OCI-LY3 (cell line): ENCODE results near the gene BIN2.

Experiments used
- H2AFZ ChIP-seq: fragments of 200-600, 300-600 bp; shearing (Covaris generic); 2 replicates; pipeline ENCODE4 v1.6.0; 2014; ENCODE audit warnings: antibody characterized with exemption, low read depth, low read length
- H3K27ac ChIP-seq: fragments of 200-600, 300-600 bp; sonication (generic); 2 replicates; pipeline ENCODE4 v1.5.1; 2014; ENCODE audit warnings: mild to moderate bottlenecking, low read length, moderate library complexity, mixed read lengths
- H3K27me3 ChIP-seq: fragments of 200-600, 300-600 bp; sonication (generic); 2 replicates; pipeline ENCODE4 v1.6.1; 2014; ENCODE audit warnings: low read depth, low read length, mixed read lengths
- H3K36me3 ChIP-seq: fragments of 200-600, 300-600 bp; sonication (generic); replicated peaks from 2 replicates; pipeline ENCODE3; 2014; ENCODE audit warnings: low read depth, low read length, mixed read lengths
- H3K4me1 ChIP-seq: fragments of 300-600, 200-600 bp; sonication (generic); 2 replicates; pipeline ENCODE4 v1.6.1; 2014; ENCODE audit warnings: low read length, mixed read lengths
- H3K4me2 ChIP-seq: fragments of 200-600, 300-600 bp; sonication (generic); 2 replicates; pipeline ENCODE4 v1.6.1; 2014; ENCODE audit warnings: low read length, mixed read lengths
- H3K4me3 ChIP-seq: fragments of 300-600, 200-600 bp; sonication (generic); 2 replicates; pipeline ENCODE4 v1.5.1; 2014; ENCODE audit warnings: antibody characterized with exemption, mild to moderate bottlenecking, low read length, moderate library complexity
- H3K79me2 ChIP-seq: fragments of 300-600, 200-600 bp; shearing (Covaris generic); 2 replicates; pipeline ENCODE4 v1.6.1; 2014; ENCODE audit warnings: mild to moderate bottlenecking, low read length, mixed read lengths
- H3K9ac ChIP-seq: fragments of 300-600, 200-600 bp; shearing (Covaris generic); 2 replicates; pipeline ENCODE4 v1.6.0; 2014; ENCODE audit warnings: mild to moderate bottlenecking, low read length, moderate library complexity
- H3K9me3 ChIP-seq: fragments of 200-600, 300-600 bp; shearing (Covaris generic); 2 replicates; pipeline ENCODE4 v1.6.1; 2014; ENCODE audit warnings: low read length, mixed read lengths; ENCODE audit not compliant: insufficient read depth
- H4K20me1 ChIP-seq: fragments of 200-600, 300-600 bp; sonication (generic); 2 replicates; pipeline ENCODE4 v1.6.1; 2016; ENCODE audit warnings: low read length, mixed read lengths; ENCODE audit not compliant: insufficient read depth
- EZH2phosphoT487 ChIP-seq: fragments of 200-600 bp; shearing (Covaris generic); IDR thresholded peaks from 2 replicates; pipeline ENCODE4 v1.6.1; 2018; ENCODE audit warnings: antibody characterized with exemption, mixed run types, low read depth
- TF ChIP-seq, protein P1 (sequence below): fragments of 200-600, 300-600 bp; sonication (generic); IDR thresholded peaks from 2 replicates; pipeline ENCODE4 v1.5.1; 2014; ENCODE audit warnings: antibody characterized with exemption, low read length, low read depth

BIN2 gene

DNA sequence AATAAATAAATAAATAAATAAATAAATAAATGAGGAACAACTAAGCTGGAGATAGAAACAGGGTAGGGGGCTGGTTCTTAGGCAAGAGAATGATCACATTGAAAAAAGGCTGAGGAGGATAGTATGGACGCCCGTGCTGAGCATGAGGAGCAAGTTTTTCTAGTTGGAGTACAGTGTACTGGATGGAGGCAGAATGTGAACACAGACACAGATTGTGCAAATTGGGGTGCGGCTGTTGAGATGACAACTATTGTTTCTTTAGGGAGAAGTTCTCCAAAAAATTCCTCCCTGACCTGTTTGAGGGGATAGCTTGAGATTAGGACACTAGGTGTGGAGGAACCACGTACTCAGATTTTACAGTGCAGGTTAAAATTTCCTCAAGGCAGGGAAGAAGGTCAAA lies 979 bp upstream of the BIN2 start:
- Histone ChIP-seq H3K4me3 (no peak overlapping the region), H2AFZ (no peak overlapping the region), H4K20me1 (no peaks in the 10 kb centered on the region), H3K36me3 (peaks cover 11% of the 10 kb centered on the region), H3K4me2 (no peak overlapping the region), H3K4me1 (peaks cover 39% of the 10 kb centered on the region), H3K27me3 (no peaks in the 10 kb centered on the region), H3K79me2 (peaks cover 23% of the 10 kb centered on the region), H3K9ac (no peak overlapping the region), H3K27ac (no peak overlapping the region), H3K9me3 (no peaks in the 10 kb centered on the region)
- no peak for TF ChIP-seq EZH2phosphoT487
- TF ChIP-seq, protein P1, sequence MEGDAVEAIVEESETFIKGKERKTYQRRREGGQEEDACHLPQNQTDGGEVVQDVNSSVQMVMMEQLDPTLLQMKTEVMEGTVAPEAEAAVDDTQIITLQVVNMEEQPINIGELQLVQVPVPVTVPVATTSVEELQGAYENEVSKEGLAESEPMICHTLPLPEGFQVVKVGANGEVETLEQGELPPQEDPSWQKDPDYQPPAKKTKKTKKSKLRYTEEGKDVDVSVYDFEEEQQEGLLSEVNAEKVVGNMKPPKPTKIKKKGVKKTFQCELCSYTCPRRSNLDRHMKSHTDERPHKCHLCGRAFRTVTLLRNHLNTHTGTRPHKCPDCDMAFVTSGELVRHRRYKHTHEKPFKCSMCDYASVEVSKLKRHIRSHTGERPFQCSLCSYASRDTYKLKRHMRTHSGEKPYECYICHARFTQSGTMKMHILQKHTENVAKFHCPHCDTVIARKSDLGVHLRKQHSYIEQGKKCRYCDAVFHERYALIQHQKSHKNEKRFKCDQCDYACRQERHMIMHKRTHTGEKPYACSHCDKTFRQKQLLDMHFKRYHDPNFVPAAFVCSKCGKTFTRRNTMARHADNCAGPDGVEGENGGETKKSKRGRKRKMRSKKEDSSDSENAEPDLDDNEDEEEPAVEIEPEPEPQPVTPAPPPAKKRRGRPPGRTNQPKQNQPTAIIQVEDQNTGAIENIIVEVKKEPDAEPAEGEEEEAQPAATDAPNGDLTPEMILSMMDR = no peak

DNA sequence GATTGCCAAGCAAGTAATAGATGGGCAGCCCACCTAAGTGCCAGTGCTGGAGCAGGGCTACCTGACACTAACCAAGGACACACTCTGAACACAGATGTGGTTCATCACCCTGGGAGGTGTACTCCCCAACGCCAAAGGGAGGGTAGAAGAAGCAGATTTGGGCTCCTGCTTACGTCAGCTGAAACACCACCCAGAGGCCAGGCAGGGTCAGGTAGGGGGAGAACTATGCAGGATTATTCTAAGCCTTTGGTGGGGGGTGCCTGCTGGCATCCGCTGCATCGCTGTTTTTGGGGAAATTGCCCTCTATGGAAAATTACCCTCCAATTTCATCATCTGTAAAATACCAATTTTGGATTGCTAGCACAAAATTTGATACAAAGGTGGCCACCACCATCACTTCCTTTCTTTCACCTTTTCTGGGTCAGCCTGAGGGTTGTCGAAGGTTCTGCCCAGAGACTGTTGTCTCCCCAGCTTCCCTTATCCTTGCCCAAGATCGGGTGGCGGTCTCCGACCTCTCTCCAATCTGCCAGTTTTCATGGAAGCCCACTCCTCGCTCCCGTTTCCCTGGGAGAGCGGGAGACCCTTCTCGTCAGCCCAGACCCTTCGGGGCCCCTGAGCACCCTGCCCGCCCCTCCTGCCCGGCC lies 535 bp downstream of the BIN2 start:
- peak overlapping the region; percentile 68 for H3K27ac ChIP-seq
- TF ChIP-seq, protein P1 = no peak
- TF ChIP-seq EZH2phosphoT487 = no peak
- peak overlapping the region; percentile 85 for H2AFZ ChIP-seq
- H3K4me1 ChIP-seq = peaks cover 39% of the 10 kb centered on the region
- peaks cover 23% of the 10 kb centered on the region for H3K79me2 ChIP-seq
- peak overlapping the region; percentile 90 for H3K4me3 ChIP-seq
- H4K20me1 ChIP-seq = no peaks in the 10 kb centered on the region
- no peaks in the 10 kb centered on the region for H3K27me3 ChIP-seq
- H3K36me3 ChIP-seq = peaks cover 11% of the 10 kb centered on the region
- peak overlapping the region; percentile 95 for H3K9ac ChIP-seq
- peak overlapping the region; percentile 95 for H3K4me2 ChIP-seq
- no peaks in the 10 kb centered on the region for H3K9me3 ChIP-seq

DNA sequence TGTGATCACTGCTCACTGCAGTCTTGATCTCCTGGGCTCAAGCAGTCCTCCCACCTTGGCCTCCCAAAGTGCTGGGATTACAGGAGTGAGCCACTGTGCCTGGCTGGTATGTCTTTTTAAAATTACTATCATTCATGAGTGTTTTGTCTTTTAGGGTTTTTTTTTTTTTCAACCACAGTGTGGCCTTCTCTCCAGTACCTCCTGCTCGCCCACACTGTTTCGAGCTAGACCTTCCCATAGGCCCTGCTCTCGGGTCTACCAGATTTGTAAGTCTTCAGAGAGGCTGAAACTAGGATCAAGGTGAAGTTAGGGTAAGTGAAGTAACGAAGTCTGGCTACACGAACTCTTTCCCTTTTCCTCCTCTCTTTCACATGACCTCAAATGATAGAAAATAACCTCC lies 1.5 kb downstream of the BIN2 start:
- H3K27ac ChIP-seq = no peak overlapping the region
- peak overlapping the region; percentile 95 for H3K4me2 ChIP-seq
- no peak overlapping the region for H3K9ac ChIP-seq
- peaks cover 11% of the 10 kb centered on the region for H3K36me3 ChIP-seq
- peaks cover 37% of the 10 kb centered on the region for H3K4me1 ChIP-seq
- no peaks in the 10 kb centered on the region for H3K27me3 ChIP-seq
- H4K20me1 ChIP-seq = no peaks in the 10 kb centered on the region
- H3K79me2 ChIP-seq = peaks cover 23% of the 10 kb centered on the region
- peak overlapping the region; percentile 90; the same call in 1 of the 2 replicates for H3K4me3 ChIP-seq
- no peak overlapping the region for H2AFZ ChIP-seq
- H3K9me3 ChIP-seq = no peaks in the 10 kb centered on the region
- TF ChIP-seq, protein P1 = no peak
- no peak for TF ChIP-seq EZH2phosphoT487

DNA sequence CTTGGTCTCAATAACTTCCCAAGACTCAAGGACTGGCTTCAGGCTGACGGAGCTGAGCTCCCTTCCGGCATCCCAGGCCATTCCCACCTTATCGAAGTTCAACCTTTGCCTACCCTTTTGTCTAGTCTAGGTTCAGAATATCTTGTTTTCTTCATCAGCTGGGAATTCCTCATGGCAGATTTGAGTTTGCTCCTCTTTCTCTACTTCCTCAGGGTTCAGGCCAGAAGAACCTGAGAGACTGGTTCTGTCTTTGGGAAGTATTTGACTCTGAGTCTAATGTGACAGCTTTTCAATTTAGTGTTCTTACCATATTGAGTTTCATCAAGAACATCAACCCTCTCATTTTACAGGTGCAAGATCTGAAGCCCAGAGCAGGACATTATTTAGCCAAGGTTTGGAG lies 2.1 kb downstream of the BIN2 start:
- Histone ChIP-seq H3K4me2 (no peak overlapping the region), H3K36me3 (peaks cover 11% of the 10 kb centered on the region), H3K27me3 (no peaks in the 10 kb centered on the region), H2AFZ (no peak overlapping the region), H3K9me3 (no peaks in the 10 kb centered on the region), H3K79me2 (peaks cover 23% of the 10 kb centered on the region), H3K9ac (no peak overlapping the region), H3K4me3 (no peak overlapping the region), H3K27ac (no peak overlapping the region), H3K4me1 (peaks cover 31% of the 10 kb centered on the region), H4K20me1 (no peaks in the 10 kb centered on the region)
- TF ChIP-seq, protein P1 = no peak
- TF ChIP-seq EZH2phosphoT487 = no peak
